Amniotic epithelial cell (primary cell): Measurements from ENCODE around the gene TNKS2.
"Not testable (repeated sequence)": the region's sequence is repeated elsewhere in the genome, so short reads cannot be mapped to it uniquely, and the experiment has no call there.

Experiments
- DNase-seq: peaks from one replicate; pipeline ENCODE4 v3.0.0-alpha.2; 2010; ENCODE audit warnings: low read depth

TNKS2 gene

GRCh38 chr10:91797874-91798648 is at the start of gene TNKS2:
TSS of gene TNKS2 (plus strand) at chr10:91798426. CDS start at chr10:91798691, 265 bp downstream.
- peak; percentile 85 for DNase-seq

DNA sequence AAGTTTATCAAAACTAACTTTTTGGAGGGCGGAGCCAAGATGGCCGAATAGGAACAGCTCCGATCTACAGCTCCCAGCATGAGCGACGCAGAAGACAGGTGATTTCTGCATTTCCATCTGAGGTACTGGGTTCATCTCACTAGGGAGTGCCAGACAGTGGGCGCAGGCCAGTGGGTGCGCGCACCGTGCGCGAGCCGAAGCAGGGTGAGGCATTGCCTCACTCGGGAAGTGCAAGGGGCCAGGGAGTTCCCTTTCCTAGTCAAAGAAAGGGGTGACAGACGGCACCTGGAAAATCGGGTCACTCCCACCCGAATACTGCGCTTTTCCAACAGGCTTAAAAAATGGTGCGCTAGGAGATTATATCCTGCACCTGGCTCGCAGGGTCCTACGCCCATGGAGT is 48.6 kb upstream of the TNKS2 start:
- DNase-seq: not testable (repeated sequence)

DNA sequence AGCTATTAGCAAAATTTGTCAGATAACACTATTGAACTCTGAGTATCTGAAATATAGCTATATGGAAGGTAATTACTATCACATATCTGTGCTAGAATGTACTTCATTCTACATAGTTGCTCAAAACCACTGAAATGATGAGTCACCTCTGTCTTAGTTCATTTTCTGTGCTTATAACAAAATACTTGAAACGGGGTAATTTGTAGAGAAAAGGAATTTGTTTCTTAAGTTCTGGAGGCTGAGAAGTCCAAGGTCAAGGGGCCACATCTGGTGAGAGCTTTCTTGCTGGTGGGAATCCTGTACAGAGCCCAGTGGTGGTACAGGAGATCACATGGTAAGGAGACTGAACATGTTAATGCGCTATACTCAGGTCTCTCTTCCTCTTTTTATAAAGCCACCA is 41.9 kb upstream of the TNKS2 start:
- DNase-seq: peak; percentile 85

DNA sequence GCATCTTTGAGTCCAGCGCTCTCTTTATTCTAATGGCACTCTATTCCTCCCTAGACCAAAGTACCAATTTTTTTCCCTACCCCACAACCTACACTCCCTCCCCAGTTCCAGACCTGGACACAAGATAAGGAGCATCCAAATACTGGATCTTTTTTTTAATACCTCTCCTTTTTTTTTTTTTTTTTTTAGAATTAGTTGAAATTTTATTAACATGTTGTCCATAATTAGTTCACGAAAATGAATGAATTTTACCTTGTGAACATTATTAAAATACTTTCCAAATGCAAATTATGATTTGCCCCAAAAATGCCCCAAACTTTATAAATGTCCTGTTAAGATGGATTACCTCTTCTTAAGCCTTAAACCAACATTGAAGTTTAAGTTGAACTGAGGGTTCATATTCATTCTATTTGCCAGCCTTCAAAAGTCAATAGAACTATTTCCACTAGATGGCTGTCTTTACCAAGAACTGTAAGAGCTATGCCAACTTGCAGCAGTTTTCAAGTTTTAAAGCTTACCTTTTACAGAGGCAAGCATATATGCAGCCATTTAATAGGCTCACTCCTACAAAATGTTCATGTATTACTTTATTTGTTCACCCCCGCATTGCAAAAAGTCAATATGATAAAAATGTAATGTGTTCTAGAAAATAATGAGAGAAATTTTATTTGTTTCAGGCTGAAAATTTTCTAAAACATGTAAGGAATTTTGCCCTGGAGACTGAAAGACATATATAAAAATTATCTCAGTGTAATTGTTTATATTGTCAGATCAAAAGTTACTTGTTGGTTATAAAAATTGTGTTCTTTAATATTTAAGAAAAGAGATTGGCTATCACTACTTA is 39.7 kb upstream of the TNKS2 start:
- DNase-seq: peak; percentile 76

DNA sequence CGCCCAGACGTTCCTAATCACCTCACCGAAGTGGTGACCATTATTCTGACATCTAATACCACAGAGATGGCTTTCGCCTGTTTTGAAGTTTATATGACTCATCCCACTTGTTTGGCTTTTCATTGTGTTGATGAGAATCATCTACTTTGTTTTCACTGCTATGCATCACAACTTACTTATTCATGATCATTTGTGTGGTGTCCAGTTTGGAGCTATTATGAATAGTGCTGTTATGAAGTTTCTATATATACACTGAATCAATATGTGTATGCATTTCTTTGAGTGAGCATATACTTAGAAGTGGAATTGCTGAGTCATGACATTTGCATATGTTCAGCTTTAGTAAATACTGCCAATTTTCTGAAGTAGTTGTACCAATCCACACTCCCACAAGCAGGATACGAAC is 38.6 kb upstream of the TNKS2 start:
- no peak for DNase-seq

GRCh38 chr10:91761721-91762120 is 36.5 kb upstream of the TNKS2 start:
- DNase-seq: no peak

- DNase-seq: no peak
Measured at GRCh38 chr10:91762878-91763277, 35.3 kb upstream of the TNKS2 start.

- no peak for DNase-seq
Measured at GRCh38 chr10:91766676-91767075, 31.6 kb upstream of the TNKS2 start.

DNA sequence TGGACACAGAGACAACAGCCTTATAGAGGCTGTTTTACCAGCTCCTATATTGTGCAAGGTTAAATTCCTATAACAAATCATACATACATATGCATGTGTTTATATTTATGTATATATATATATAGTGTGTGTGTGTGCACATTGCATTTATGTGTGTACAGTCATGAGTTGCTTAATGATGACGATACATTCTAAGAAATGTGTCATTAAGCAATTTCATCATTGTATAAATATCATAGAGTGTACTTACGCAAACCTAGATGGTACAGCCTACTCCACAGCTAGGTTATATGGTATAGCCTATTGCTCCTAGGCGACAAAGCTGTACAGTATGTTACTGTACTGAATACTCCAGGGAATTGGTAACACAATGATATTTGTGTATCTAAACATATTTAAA is 30.1 kb upstream of the TNKS2 start:
- peak; percentile 42 for DNase-seq

DNA sequence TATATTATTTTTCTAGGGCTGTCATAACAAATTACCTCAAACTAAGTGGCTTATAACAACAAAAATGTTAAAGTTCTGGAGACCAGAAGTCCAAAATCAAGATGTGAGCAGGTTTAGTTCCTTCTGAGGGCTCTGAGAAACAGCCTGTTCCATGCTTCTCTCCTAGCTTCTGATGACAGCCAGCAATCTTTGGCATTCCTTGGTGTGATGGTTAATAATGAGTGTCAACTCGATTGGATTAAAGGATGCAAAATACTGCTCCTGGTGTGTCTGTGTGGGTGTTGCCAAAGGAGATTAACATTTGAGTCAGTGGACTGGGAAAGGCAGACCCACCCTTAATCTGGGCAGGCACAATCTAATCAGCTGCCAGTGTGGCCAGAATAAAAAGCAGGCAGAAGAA is 26.3 kb upstream of the TNKS2 start:
- DNase-seq: no peak

DNA sequence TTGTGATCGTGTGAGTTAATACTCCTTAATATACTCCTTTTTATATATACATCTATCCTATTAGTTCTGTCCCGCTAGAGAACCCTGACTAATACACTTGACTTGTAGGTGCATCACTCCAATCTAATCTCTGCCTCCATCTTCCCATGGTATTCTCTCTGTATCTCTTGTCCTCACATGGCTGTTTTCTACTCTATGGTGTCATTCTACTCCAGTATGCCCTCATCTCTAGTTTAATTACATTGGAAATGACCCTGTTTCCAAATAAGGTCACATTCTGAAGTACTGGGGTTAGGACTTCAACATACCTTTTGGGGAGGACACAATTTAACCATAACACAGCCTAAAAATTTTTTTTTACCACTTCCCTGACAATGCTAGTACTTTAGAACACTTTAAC is 25.8 kb upstream of the TNKS2 start:
- no peak for DNase-seq

GRCh38 chr10:91772869-91773268 is 25.4 kb upstream of the TNKS2 start:
- DNase-seq: no peak

DNA sequence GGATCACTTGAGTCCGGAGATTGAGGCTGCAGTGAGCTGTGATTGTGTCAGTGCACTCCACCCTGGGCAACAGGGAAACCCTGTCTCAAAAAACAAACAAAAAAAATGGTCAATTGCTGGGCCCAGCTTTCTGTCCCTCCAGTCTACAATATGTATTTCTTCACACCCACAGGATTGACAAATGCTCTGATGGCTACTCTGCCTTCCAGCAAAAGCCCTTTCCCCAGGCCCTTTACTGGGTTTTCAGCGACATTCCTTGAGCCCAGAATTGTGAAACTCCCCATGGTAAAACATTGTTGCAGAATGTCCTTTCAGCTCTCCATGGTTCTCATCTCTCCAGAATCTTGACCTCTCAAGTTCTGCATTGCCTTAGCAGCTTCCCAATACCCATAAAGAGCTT is 23.7 kb upstream of the TNKS2 start:
- DNase-seq: no peak

DNA sequence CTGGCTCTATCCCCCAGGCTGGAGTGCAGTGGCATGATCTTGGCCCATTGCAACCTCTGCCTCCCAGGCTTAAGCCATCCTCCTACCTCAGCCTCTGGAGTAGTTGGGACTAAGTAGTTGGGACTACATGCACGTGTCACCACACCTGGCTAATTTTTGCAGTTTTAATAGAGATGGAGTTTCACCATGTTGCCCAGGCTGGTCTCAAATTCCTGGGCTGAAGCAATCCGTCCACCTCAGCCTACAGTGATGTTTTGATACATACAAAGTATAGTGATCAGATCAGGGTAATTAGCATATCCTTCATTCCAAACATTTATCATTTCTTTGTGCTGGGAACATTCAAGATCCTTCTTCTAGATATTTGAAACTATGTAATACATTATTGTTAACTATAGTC is 22.5 kb upstream of the TNKS2 start:
- DNase-seq: no peak

GRCh38 chr10:91776266-91776665 is 22.0 kb upstream of the TNKS2 start:
- no peak for DNase-seq

DNA sequence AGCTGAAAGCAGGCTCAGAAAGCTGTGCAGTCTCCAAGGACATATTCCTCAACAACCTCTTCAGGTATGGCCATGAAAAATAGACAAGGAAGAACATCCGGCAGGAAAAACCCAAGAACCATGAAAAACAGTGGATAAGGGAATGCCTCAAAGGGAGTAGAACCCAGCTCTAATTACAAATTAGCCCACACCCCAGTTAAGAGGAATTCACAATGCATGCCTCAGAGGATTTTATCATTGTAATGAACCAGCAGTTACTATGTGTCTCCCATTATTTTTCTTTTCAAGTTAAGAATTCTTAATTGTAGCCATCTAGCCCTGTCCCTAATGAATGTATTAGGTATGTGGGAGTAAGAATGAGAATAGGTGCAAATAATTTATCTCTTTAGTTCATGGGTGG is 19.7 kb upstream of the TNKS2 start:
- DNase-seq: no peak

DNA sequence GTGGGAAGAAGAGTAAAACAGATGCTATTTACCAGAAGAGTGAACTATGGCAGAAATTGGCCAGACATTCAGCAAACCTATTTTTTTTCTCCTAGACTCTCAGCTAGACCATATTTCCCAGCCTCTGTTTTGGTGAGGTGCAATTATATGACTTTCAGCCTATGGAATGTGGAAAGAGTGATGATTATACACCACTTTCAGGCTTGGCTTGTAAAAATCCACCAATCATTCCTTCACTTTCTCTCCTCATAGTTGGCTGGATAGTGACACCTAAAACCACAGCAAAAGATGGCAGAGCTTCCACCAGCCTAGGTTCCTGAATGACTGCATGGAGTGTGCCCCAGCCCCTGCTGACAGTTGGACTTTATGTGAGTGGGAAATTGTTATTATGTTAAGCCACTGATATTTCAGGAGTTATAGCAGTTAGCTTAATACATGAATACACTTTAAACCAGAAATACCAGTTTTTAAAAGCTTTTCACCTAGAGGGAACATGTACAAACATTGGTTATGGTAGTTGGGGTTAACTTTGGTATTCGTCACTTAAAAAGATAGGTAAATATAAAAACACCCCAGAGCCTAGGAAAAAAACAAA is 19.1 kb upstream of the TNKS2 start:
- no peak for DNase-seq

DNA sequence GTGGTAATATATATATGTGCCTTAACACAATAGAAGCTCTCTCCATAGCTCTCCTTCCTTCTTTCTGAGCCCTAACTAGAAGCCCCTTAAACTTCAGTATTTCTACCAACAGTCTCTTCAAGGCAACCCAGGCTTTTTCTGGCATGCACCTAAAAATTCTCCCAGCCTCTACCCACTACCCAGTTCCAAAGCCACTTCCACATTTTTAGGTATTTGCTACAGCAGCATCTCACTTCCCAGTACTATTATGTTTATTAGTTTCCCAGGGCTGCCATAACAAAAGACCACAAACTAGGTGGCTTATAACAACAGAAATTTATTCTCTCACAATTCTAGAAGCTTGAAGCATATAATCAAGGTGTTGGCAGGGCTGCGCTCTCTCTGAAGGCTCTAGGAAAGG is 15.7 kb upstream of the TNKS2 start:
- DNase-seq: no peak

DNA sequence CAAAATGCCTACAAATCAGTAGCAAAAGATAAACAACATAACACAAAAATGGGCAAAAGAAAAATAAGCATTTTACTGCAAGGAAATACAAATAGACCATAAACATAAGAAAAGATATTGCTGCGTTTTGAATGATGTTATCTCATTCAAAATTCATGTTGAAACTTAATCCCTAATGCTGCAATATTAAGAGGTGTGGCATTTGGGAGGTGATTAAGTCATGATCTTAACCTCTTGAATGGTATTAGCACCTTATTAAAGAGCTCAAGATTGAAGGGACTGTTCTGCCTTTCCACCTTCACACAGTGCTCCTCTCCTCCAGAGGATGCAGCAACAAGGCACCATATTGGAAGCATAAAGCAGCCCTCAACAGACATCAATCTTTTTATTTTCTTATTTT is 12.4 kb upstream of the TNKS2 start:
- no peak for DNase-seq

DNA sequence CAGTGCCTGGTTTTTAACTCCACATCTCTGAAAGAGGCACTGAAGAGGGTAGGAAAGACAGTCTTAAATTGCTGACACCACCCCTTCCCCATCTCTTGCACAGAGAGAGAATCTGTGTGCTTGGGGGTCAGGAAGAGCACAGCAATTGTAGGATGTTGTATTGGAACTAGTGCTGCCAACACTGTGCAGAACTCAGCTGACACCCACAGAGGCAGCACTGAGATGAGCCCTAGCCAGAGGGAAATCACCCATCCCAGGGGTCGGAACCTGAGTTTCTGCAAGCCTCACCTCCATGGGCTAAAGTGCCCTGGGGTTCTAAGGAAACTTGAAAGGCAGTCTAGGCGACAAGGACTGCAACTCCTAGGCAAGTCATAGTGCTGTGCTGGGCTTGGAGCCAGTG is 11.0 kb upstream of the TNKS2 start:
- no peak for DNase-seq

DNA sequence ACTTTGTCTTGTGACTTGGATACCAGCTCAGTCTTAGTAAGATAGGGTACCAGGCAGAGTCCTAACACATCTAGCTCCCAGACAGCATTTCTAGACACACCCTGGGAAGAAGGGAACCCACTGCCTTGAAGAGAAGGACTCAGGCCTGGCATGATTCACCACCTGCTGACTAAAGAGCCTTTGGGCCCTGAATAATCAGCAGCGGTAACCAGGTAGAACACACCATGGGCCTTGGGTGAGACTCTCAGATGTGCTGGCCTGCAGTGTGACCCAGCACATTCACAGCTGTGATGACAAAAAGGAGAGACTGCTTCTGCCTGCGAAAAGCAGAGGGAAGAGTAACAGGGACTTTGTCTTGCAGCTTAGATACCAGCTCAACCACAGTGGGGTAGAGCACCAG is 10.4 kb upstream of the TNKS2 start:
- DNase-seq: no peak

DNA sequence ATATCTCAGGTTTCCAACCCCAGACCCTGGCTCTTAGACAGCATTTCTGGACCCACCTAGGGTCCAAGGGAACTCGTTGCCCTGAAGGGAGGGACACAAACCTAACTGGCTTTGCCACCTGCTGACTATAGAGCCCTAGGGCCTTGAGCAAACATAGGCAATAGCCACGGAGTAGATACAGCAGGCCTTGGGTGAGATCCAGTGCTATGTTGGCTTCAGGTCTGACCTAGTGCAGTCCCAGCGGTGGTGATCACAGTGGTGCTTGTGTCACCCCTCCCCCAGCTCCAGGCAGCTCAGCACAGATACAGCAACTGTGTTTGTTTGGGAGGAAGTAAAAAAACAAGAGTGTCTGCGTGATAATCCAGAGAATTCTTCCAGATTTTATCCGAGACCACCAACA is 9.7 kb upstream of the TNKS2 start:
- DNase-seq: no peak
